Tibial artery (tissue), 4 donors: ENCODE results near the gene THG1L.
A peak's percentile ranks its signal among the peaks of the same experiment; 100 is the strongest.

Experiments used
- DNase-seq, 2 donors: peaks; one replicate each; pipeline ENCODE4 v3.0.0-alpha.2; 2019
- H3K27ac ChIP-seq, 2 donors: fragments of 200-600 bp; sonication (generic) in 1 of 2; 1 replicate in 1 of 2; 2 replicates in 1 of 2; pipeline ENCODE4 v1.5.1; 2018 to 2019; ENCODE audit warnings: mild to moderate bottlenecking in 1 of 2
- H3K27me3 ChIP-seq, 2 donors: fragments of 200-600 bp; sonication (generic) in 1 of 2; one replicate each; pipeline versions ENCODE4 v1.5.1 to v1.6.0; 2016 to 2019
- H3K36me3 ChIP-seq, 3 donors: fragments of 200-600 bp; sonication (generic) in 2 of 3; one replicate each; pipeline ENCODE4 v1.5.1; 2016 to 2019; ENCODE audit warnings: mild to moderate bottlenecking in 2 of 3
- H3K4me1 ChIP-seq, 4 donors: fragments of 200-600 bp; sonication (generic) in 2 of 4; 1 replicate in 3 of 4; 2 replicates in 1 of 4; pipeline ENCODE4 v1.5.1; 2016 to 2019
- H3K4me3 ChIP-seq, 2 donors: fragments of 200-600 bp; sonication (generic) in 1 of 2; 1 replicate in 1 of 2; 2 replicates in 1 of 2; pipeline ENCODE4 v1.5.1; 2018 to 2019; ENCODE audit warnings: mild to moderate bottlenecking in 2 of 2
- H3K9me3 ChIP-seq, 3 donors: fragments of 200-600 bp; sonication (generic) in 1 of 3; one replicate each; pipeline ENCODE4 v1.5.1; 2016 to 2019
- CTCF ChIP-seq, 2 experiments: fragments of 200-600 bp in 1 of 2; fragments of 450-650 bp in 1 of 2; IDR thresholded peaks; one replicate each; pipeline ENCODE4 v1.5.1; 2017 to 2019; ENCODE audit warnings: antibody characterized with exemption in 2 of 2, mild to moderate bottlenecking in 1 of 2, moderate library complexity in 1 of 2
- intact Hi-C: fragments of 100-400 bp; cut with DNase I; formaldehyde crosslinking; loops from one replicate; pipeline ENCODE4 v1.15.0; 2023; ENCODE audit warnings: low total_unique reads

The THG1L gene

GRCh38 chr5:157745041-157745456 lies 13.8 kb downstream of the THG1L start:
- Histone ChIP-seq H3K27me3 (no peaks in the 10 kb centered on the region), H3K9me3 (no peaks in the 10 kb centered on the region), H3K4me3 (peak overlapping the region; percentile 73 to 83), H3K36me3 (no peaks in the 10 kb centered on the region), H3K4me1 (peaks cover 0 to 21% (median 10%) of the 10 kb centered on the region in 4 donors), H3K27ac (peak overlapping the region in 1 of 2 donors; percentile 67)
- intact Hi-C loops = no loop called here
- TF ChIP-seq CTCF (IDR thresholded peaks at IDR 0.05) = no peak
- DNase-seq = no peak

- no peak overlapping the region for H3K27ac ChIP-seq
- H3K36me3 ChIP-seq = peaks cover 3 to 10% (median 4%) of the 10 kb centered on the region in 3 donors
- no peak overlapping the region for H3K4me3 ChIP-seq
- peaks cover 0 to 21% (median 10%) of the 10 kb centered on the region in 4 donors for H3K4me1 ChIP-seq
- no peak for DNase-seq
- TF ChIP-seq CTCF (IDR thresholded peaks at IDR 0.05) = no peak
- no peaks in the 10 kb centered on the region for H3K27me3 ChIP-seq
- no peaks in the 10 kb centered on the region for H3K9me3 ChIP-seq
- intact Hi-C loops = no loop called here
These were observed 16.0 kb downstream of the THG1L start for GRCh38 chr5:157747173-157747740.

- peaks cover 0 to 20% (median 9%) of the 10 kb centered on the region in 4 donors for H3K4me1 ChIP-seq
- no peak overlapping the region for H3K4me3 ChIP-seq
- peak overlapping the region in 1 of 2 donors; percentile 3 for H3K27ac ChIP-seq
- intact Hi-C loops = no loop called here
- DNase-seq = no peak
- H3K27me3 ChIP-seq = no peaks in the 10 kb centered on the region
- H3K36me3 ChIP-seq = peaks cover 5 to 17% (median 12%) of the 10 kb centered on the region in 3 donors
- no peaks in the 10 kb centered on the region for H3K9me3 ChIP-seq
- TF ChIP-seq CTCF (IDR thresholded peaks at IDR 0.05) = no peak
These were observed 16.8 kb downstream of the THG1L start for GRCh38 chr5:157747766-157748700.

- Histone ChIP-seq H3K27me3 (no peaks in the 10 kb centered on the region), H3K27ac (peak overlapping the region in 1 of 2 donors; percentile 3), H3K9me3 (no peaks in the 10 kb centered on the region), H3K4me1 (peaks cover 0 to 17% (median 6%) of the 10 kb centered on the region in 4 donors), H3K36me3 (peaks cover 7 to 26% (median 21%) of the 10 kb centered on the region in 3 donors), H3K4me3 (no peak overlapping the region)
- no peak for DNase-seq
- no peak for TF ChIP-seq CTCF (IDR thresholded peaks at IDR 0.05)
- intact Hi-C loops = no loop called here
These were observed 17.7 kb downstream of the THG1L start for GRCh38 chr5:157748760-157749461.

GRCh38 chr5:157749462-157749799 lies 18.2 kb downstream of the THG1L start:
- Histone ChIP-seq H3K4me3 (no peak overlapping the region), H3K27me3 (no peaks in the 10 kb centered on the region), H3K36me3 (peaks cover 11 to 31% (median 23%) of the 10 kb centered on the region in 3 donors), H3K27ac (no peak overlapping the region), H3K9me3 (no peaks in the 10 kb centered on the region), H3K4me1 (peaks cover 0 to 13% (median 5%) of the 10 kb centered on the region in 4 donors)
- no peak for DNase-seq
- intact Hi-C loops = no loop called here
- no peak for TF ChIP-seq CTCF (IDR thresholded peaks at IDR 0.05)
